ENCODE data around the gene PLCXD3.

PLCXD3 gene

DNA sequence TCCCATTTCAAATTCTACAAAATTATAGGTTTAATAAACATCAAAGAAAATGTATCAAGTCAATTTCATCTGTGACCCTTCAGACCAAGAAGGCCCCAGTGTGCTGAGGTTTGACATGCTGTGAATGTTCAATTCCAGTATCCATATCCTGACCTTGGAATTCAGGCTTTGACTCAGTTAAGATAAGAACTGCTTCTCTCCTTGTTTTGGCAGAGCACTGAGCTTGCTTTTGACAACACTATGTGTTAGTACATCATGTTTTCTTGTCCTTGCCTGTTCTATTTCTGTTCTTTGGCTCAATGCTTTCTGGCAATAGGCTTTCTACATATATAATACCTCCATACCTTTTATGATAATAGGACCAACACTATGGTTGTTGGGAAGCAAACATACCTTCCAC lies 105.6 kb downstream of the PLCXD3 start:
- no peaks in the 10 kb centered on the region for H3K36me3 ChIP-seq (ENCODE audit: control insufficient read depth, insufficient read depth, low read length)
- H3K4me1 ChIP-seq (ENCODE audit: control insufficient read depth, insufficient read depth, low read length, poor library complexity, severe bottlenecking) = no peaks in the 10 kb centered on the region
- no peak overlapping the region for H3K27ac ChIP-seq (ENCODE audit: insufficient read depth, low read length, poor library complexity, severe bottlenecking)
- H3K4me3 ChIP-seq (ENCODE audit: insufficient read depth, low read depth, low read length, poor library complexity, severe bottlenecking) = no peak overlapping the region
- DNase-seq = no peak
- no peaks in the 10 kb centered on the region for H3K9me3 ChIP-seq (ENCODE audit: control insufficient read depth, low read length)
- H3K27me3 ChIP-seq (replicated peaks; ENCODE audit: control insufficient read depth, insufficient read depth, low read length, poor library complexity, severe bottlenecking) = no peaks in the 10 kb centered on the region

DNA sequence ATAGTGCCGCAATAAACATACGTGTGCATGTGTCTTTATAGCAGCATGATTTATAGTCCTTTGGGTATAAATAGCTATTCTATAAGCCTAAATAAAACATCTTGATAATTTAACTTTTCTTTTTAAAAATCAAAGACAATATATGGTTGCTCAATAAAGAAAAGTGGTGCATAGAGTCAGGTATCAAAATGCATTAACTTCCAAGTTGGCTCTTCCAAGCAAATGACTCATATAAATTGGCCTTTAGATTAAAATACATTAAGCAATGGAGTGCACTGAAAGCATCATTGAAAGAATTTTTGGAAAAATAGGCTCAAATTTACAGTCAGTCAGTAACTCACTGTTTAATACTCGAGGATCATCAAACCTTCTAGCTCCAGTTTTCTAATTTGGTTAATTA lies 106.6 kb downstream of the PLCXD3 start:
- Histone ChIP-seq H3K27me3 (replicated peaks; ENCODE audit: control insufficient read depth, insufficient read depth, low read length, poor library complexity, severe bottlenecking) (no peaks in the 10 kb centered on the region), H3K27ac (ENCODE audit: insufficient read depth, low read length, poor library complexity, severe bottlenecking) (no peak overlapping the region), H3K4me3 (ENCODE audit: insufficient read depth, low read depth, low read length, poor library complexity, severe bottlenecking) (no peak overlapping the region), H3K9me3 (ENCODE audit: control insufficient read depth, low read length) (no peaks in the 10 kb centered on the region), H3K36me3 (ENCODE audit: control insufficient read depth, insufficient read depth, low read length) (no peaks in the 10 kb centered on the region), H3K4me1 (ENCODE audit: control insufficient read depth, insufficient read depth, low read length, poor library complexity, severe bottlenecking) (no peaks in the 10 kb centered on the region)
- DNase-seq = no peak

DNA sequence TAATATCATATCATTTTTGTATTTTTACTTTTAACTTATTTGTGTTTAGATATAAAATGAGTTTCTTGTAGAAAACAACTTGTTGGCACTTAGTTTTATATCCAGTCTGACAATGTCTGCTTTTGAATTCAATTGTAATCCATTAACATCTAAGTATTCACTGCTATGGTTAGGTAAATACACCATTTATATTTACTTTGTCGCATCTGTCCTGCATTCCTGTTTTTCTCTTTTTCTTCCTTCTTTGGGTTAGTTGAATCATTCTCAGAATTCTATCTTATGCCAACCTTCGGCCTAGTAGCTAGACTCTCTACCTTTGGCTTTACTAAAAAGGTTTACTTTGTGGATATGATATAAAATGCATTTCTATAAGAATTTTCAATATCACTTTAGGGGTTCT lies 107.6 kb downstream of the PLCXD3 start:
- no peak for DNase-seq
- Histone ChIP-seq H3K9me3 (ENCODE audit: control insufficient read depth, low read length) (no peaks in the 10 kb centered on the region), H3K27me3 (replicated peaks; ENCODE audit: control insufficient read depth, insufficient read depth, low read length, poor library complexity, severe bottlenecking) (no peaks in the 10 kb centered on the region), H3K4me3 (ENCODE audit: insufficient read depth, low read depth, low read length, poor library complexity, severe bottlenecking) (no peak overlapping the region), H3K27ac (ENCODE audit: insufficient read depth, low read length, poor library complexity, severe bottlenecking) (no peak overlapping the region), H3K4me1 (ENCODE audit: control insufficient read depth, insufficient read depth, low read length, poor library complexity, severe bottlenecking) (no peaks in the 10 kb centered on the region), H3K36me3 (ENCODE audit: control insufficient read depth, insufficient read depth, low read length) (no peaks in the 10 kb centered on the region)

DNA sequence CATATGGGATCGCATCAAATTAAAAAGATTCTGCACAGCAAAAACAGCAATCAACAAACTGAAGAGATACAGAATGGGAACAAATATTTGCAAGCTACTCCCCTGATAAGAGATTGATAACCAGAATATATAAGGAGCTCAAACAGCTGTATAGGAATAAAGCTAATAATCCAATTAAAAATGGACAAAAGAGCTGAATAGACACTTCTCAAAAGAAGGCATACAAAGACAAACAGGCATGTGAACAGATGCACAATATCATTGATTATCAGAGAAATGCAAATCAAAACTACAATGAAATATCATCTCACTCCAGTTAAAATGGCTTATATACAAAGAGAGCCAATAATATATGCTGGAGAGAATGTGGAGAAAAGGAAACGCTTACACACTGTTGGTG lies 110.6 kb downstream of the PLCXD3 start:
- Histone ChIP-seq H3K27me3 (replicated peaks; ENCODE audit: control insufficient read depth, insufficient read depth, low read length, poor library complexity, severe bottlenecking) (no peaks in the 10 kb centered on the region), H3K36me3 (ENCODE audit: control insufficient read depth, insufficient read depth, low read length) (no peaks in the 10 kb centered on the region), H3K4me1 (ENCODE audit: control insufficient read depth, insufficient read depth, low read length, poor library complexity, severe bottlenecking) (no peaks in the 10 kb centered on the region), H3K4me3 (ENCODE audit: insufficient read depth, low read depth, low read length, poor library complexity, severe bottlenecking) (no peak overlapping the region), H3K9me3 (ENCODE audit: control insufficient read depth, low read length) (no peaks in the 10 kb centered on the region), H3K27ac (ENCODE audit: insufficient read depth, low read length, poor library complexity, severe bottlenecking) (no peak overlapping the region)
- no peak for DNase-seq

DNA sequence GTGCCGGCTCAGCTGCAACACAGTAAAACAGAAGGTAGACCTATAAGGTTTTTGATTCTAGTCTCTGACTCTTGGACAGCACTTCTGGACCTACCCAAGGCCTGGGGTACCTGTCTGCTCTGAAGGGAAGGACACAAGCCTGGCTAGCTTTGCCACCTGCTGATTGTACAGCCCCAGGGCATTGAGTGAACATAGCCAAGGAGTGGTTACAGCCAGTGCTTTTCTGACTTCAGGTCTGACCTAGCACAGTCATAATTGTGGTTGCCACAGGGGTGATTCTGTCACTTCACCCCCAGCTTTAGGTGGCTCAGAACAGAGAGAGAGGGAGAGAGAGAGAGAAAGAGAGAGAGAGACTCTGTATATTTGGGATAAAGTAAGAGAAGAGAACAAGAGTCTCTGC lies 118.4 kb downstream of the PLCXD3 start:
- Histone ChIP-seq H3K4me1 (ENCODE audit: control insufficient read depth, insufficient read depth, low read length, poor library complexity, severe bottlenecking) (no peaks in the 10 kb centered on the region), H3K36me3 (ENCODE audit: control insufficient read depth, insufficient read depth, low read length) (no peaks in the 10 kb centered on the region), H3K27ac (ENCODE audit: insufficient read depth, low read length, poor library complexity, severe bottlenecking) (no peak overlapping the region), H3K27me3 (replicated peaks; ENCODE audit: control insufficient read depth, insufficient read depth, low read length, poor library complexity, severe bottlenecking) (no peaks in the 10 kb centered on the region), H3K9me3 (ENCODE audit: control insufficient read depth, low read length) (no peaks in the 10 kb centered on the region), H3K4me3 (ENCODE audit: insufficient read depth, low read depth, low read length, poor library complexity, severe bottlenecking) (no peak overlapping the region)
- DNase-seq = no peak

DNA sequence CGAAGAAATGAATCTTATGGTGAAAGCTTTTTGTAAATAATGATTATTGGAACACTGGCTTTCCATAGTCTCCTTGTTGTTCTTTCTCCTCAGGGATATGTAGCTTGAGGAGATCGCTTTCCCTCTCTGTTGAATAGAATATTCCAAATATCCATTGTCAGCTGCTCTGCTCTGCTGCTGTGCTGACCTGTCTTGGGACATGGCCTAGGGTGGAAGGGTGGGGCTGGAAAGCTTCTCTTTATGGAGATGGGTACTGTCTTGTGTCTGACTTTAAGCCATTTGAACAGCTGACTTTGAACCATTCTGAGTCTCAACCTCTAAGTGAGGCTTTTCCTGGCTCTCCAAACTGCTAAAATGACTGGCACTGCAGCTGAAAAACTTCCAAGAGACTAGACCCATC lies 135.8 kb downstream of the PLCXD3 start:
- Histone ChIP-seq H3K27me3 (replicated peaks; ENCODE audit: control insufficient read depth, insufficient read depth, low read length, poor library complexity, severe bottlenecking) (no peaks in the 10 kb centered on the region), H3K9me3 (ENCODE audit: control insufficient read depth, low read length) (no peaks in the 10 kb centered on the region), H3K27ac (ENCODE audit: insufficient read depth, low read length, poor library complexity, severe bottlenecking) (no peak overlapping the region), H3K4me3 (ENCODE audit: insufficient read depth, low read depth, low read length, poor library complexity, severe bottlenecking) (no peak overlapping the region), H3K4me1 (ENCODE audit: control insufficient read depth, insufficient read depth, low read length, poor library complexity, severe bottlenecking) (no peaks in the 10 kb centered on the region), H3K36me3 (ENCODE audit: control insufficient read depth, insufficient read depth, low read length) (no peaks in the 10 kb centered on the region)
- DNase-seq = no peak

DNA sequence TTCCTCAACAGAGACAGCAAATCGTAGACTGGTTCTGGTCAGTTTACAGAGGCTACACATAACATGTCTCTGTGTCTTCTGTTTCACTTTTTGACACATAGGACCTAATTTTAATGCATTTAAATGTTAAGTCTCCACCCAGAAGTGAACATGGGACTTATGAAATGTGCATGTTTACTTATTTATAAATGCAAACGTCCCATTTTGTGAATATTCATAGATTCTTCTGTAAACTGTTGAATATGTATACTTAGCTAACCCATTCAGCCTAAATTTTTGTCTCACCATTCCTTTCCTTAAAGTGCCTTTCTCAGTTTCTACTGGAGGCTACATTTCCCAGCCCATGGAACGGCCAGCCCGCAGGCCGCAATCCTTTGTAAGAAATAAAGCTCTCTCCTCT lies 137.2 kb downstream of the PLCXD3 start:
- Histone ChIP-seq H3K36me3 (ENCODE audit: control insufficient read depth, insufficient read depth, low read length) (no peaks in the 10 kb centered on the region), H3K27me3 (replicated peaks; ENCODE audit: control insufficient read depth, insufficient read depth, low read length, poor library complexity, severe bottlenecking) (no peaks in the 10 kb centered on the region), H3K4me3 (ENCODE audit: insufficient read depth, low read depth, low read length, poor library complexity, severe bottlenecking) (no peak overlapping the region), H3K27ac (ENCODE audit: insufficient read depth, low read length, poor library complexity, severe bottlenecking) (no peak overlapping the region), H3K4me1 (ENCODE audit: control insufficient read depth, insufficient read depth, low read length, poor library complexity, severe bottlenecking) (no peaks in the 10 kb centered on the region), H3K9me3 (ENCODE audit: control insufficient read depth, low read length) (no peaks in the 10 kb centered on the region)
- no peak for DNase-seq

DNA sequence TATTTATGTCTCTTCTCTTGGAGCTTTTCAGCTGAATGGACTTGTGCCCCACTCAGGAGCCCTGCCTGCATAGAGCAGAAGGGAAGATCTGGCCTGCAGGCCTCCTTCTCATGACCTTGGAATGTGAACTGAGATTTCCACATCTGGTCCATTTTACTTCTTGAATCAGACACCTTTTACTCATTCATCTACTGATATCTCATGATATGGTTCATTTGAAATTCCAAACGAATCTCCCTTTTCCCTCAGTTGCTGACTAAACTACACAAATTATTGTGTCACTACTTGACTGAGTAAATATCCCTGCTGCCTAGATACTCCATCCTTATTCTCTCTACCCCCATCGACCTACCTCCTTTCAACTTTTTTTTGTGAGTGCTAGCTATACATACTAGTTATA lies 138.7 kb downstream of the PLCXD3 start:
- Histone ChIP-seq H3K4me1 (ENCODE audit: control insufficient read depth, insufficient read depth, low read length, poor library complexity, severe bottlenecking) (no peaks in the 10 kb centered on the region), H3K27ac (ENCODE audit: insufficient read depth, low read length, poor library complexity, severe bottlenecking) (no peak overlapping the region), H3K27me3 (replicated peaks; ENCODE audit: control insufficient read depth, insufficient read depth, low read length, poor library complexity, severe bottlenecking) (no peaks in the 10 kb centered on the region), H3K9me3 (ENCODE audit: control insufficient read depth, low read length) (no peaks in the 10 kb centered on the region), H3K4me3 (ENCODE audit: insufficient read depth, low read depth, low read length, poor library complexity, severe bottlenecking) (no peak overlapping the region), H3K36me3 (ENCODE audit: control insufficient read depth, insufficient read depth, low read length) (no peaks in the 10 kb centered on the region)
- DNase-seq = no peak

DNA sequence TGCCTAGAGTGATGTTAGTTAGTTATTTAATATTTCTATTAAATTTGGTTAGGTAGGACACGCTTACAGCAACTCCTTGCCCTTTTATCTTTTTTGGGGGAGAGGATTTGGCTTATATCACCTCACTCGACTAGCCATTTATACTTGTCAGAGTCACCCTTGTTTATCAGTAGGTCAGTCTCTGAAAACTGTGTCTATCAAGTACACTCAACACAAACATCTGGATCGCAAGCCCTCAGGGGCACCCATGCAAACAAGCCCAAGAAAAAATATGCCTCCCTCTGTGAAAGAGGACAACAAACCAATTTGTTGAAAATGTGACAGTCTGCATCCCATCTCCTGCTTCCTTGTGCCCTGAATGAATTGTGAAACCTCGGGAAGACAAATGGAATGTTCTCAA lies 139.9 kb downstream of the PLCXD3 start:
- Histone ChIP-seq H3K27ac (ENCODE audit: insufficient read depth, low read length, poor library complexity, severe bottlenecking) (no peak overlapping the region), H3K4me1 (ENCODE audit: control insufficient read depth, insufficient read depth, low read length, poor library complexity, severe bottlenecking) (no peaks in the 10 kb centered on the region), H3K4me3 (ENCODE audit: insufficient read depth, low read depth, low read length, poor library complexity, severe bottlenecking) (no peak overlapping the region), H3K27me3 (replicated peaks; ENCODE audit: control insufficient read depth, insufficient read depth, low read length, poor library complexity, severe bottlenecking) (no peaks in the 10 kb centered on the region), H3K36me3 (ENCODE audit: control insufficient read depth, insufficient read depth, low read length) (no peaks in the 10 kb centered on the region), H3K9me3 (ENCODE audit: control insufficient read depth, low read length) (no peaks in the 10 kb centered on the region)
- DNase-seq = no peak

DNA sequence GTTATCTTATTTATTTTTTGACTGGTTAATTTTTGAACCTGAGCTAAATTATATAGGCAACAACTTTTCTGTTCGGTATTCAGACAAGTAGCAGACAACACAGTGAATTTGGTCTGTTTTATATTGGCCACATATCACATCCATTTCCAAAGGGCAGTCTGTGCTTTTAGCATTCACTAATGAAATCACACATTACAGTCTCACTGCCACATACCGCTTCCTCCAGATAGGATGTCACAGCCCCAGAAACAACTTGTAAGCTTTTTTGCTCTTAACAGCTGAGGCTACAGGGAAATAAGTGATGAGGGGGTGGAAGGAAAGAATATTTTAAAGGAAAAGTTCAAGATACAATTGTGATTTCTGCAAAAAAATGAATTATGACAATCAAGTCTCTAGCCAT lies 140.6 kb downstream of the PLCXD3 start:
- H3K27me3 ChIP-seq (replicated peaks; ENCODE audit: control insufficient read depth, insufficient read depth, low read length, poor library complexity, severe bottlenecking) = no peaks in the 10 kb centered on the region
- no peaks in the 10 kb centered on the region for H3K4me1 ChIP-seq (ENCODE audit: control insufficient read depth, insufficient read depth, low read length, poor library complexity, severe bottlenecking)
- H3K27ac ChIP-seq (ENCODE audit: insufficient read depth, low read length, poor library complexity, severe bottlenecking) = no peak overlapping the region
- no peaks in the 10 kb centered on the region for H3K36me3 ChIP-seq (ENCODE audit: control insufficient read depth, insufficient read depth, low read length)
- no peak for DNase-seq
- no peak overlapping the region for H3K4me3 ChIP-seq (ENCODE audit: insufficient read depth, low read depth, low read length, poor library complexity, severe bottlenecking)
- H3K9me3 ChIP-seq (ENCODE audit: control insufficient read depth, low read length) = no peaks in the 10 kb centered on the region

DNA sequence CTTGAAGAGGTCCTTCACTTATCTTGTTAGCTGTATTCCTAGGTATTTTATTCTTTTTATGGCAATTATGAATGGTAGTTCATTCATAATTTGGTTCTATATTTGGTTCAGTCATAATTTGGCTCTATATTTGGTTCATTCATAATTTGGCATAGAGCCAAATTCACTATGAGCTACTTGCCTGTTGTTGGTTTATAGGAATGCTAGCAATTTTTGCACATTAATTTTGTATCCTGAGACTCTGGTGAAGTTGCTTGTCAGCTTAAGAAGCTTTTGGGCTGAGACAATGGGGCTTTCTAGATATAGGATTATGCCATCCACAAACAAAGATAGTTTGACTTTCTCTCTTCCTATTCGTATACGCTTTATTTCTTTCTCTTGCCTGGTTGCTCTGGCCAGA lies 142.2 kb downstream of the PLCXD3 start:
- H3K27ac ChIP-seq (ENCODE audit: insufficient read depth, low read length, poor library complexity, severe bottlenecking) = no peak overlapping the region
- H3K4me1 ChIP-seq (ENCODE audit: control insufficient read depth, insufficient read depth, low read length, poor library complexity, severe bottlenecking) = no peaks in the 10 kb centered on the region
- H3K9me3 ChIP-seq (ENCODE audit: control insufficient read depth, low read length) = no peaks in the 10 kb centered on the region
- no peak for DNase-seq
- no peak overlapping the region for H3K4me3 ChIP-seq (ENCODE audit: insufficient read depth, low read depth, low read length, poor library complexity, severe bottlenecking)
- no peaks in the 10 kb centered on the region for H3K27me3 ChIP-seq (replicated peaks; ENCODE audit: control insufficient read depth, insufficient read depth, low read length, poor library complexity, severe bottlenecking)
- no peaks in the 10 kb centered on the region for H3K36me3 ChIP-seq (ENCODE audit: control insufficient read depth, insufficient read depth, low read length)

Measured in effector memory CD4-positive, alpha-beta T cell (primary cell).